Bronchial epithelial cell (primary cell): ENCODE data around the gene MSANTD3. TPM values are rescaled to one million over a fixed set of nuclear protein-coding genes. Genes with fewer than 3 reads are reported as not detected.

Experiments used
- DNase-seq: peaks from one replicate; pipeline ENCODE4 v3.0.0-alpha.2; 2010; ENCODE audit warnings: low read depth
- FAIRE-seq: peaks from 2 replicates; lab custom pipeline; 2011; peaks lifted over from hg19 to GRCh38; lab: Jason Lieb, UNC
- H3K27me3 ChIP-seq: 2 replicates; pipeline ENCODE4 v1.5.1; 2011; ENCODE audit warnings: low read length; ENCODE audit not compliant: control insufficient read depth, insufficient read depth
- H3K36me3 ChIP-seq: 2 replicates; pipeline ENCODE4 v1.5.1; 2011; ENCODE audit warnings: low read length; ENCODE audit not compliant: control insufficient read depth, insufficient read depth
- H3K4me3 ChIP-seq: 2 replicates; pipeline ENCODE4 v1.5.1; 2011; ENCODE audit warnings: mild to moderate bottlenecking, low read depth, low read length, control low read depth
- total RNA-seq: library from RNA; depleted of rRNA; stranded (reverse); fragments of >200 nt; gene quantifications from 2 replicates; pipeline ENCODE4 v1.2.1, GENCODE V29; 2014
- TF ChIP-seq, protein P1 (sequence below): IDR thresholded peaks from 2 replicates; pipeline ENCODE4 v1.5.1; 2011; ENCODE audit warnings: mild to moderate bottlenecking, moderate library complexity, low read length, control low read depth, inconsistent platforms; ENCODE audit not compliant: insufficient read depth, severe bottlenecking

Gene MSANTD3
- total RNA-seq, 1 donor from 2014 or later: 37.1 TPM

GRCh38 chr9:100465761-100466160, 38.8 kb downstream of the MSANTD3 start:
- Histone ChIP-seq H3K27me3 (no peaks in the 10 kb centered on the region), H3K4me3 (no peak overlapping the region), H3K36me3 (no peaks in the 10 kb centered on the region)
- TF ChIP-seq, protein P1, sequence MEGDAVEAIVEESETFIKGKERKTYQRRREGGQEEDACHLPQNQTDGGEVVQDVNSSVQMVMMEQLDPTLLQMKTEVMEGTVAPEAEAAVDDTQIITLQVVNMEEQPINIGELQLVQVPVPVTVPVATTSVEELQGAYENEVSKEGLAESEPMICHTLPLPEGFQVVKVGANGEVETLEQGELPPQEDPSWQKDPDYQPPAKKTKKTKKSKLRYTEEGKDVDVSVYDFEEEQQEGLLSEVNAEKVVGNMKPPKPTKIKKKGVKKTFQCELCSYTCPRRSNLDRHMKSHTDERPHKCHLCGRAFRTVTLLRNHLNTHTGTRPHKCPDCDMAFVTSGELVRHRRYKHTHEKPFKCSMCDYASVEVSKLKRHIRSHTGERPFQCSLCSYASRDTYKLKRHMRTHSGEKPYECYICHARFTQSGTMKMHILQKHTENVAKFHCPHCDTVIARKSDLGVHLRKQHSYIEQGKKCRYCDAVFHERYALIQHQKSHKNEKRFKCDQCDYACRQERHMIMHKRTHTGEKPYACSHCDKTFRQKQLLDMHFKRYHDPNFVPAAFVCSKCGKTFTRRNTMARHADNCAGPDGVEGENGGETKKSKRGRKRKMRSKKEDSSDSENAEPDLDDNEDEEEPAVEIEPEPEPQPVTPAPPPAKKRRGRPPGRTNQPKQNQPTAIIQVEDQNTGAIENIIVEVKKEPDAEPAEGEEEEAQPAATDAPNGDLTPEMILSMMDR: no peak
- DNase-seq: no peak
- FAIRE-seq: no peak

- TF ChIP-seq, protein P1: no peak
- DNase-seq (no peak), FAIRE-seq (peak; percentile 23)
- Histone ChIP-seq H3K27me3 (no peaks in the 10 kb centered on the region), H3K4me3 (no peak overlapping the region), H3K36me3 (no peaks in the 10 kb centered on the region)
These were observed 39.4 kb downstream of the MSANTD3 start for GRCh38 chr9:100466171-100466828.

DNA sequence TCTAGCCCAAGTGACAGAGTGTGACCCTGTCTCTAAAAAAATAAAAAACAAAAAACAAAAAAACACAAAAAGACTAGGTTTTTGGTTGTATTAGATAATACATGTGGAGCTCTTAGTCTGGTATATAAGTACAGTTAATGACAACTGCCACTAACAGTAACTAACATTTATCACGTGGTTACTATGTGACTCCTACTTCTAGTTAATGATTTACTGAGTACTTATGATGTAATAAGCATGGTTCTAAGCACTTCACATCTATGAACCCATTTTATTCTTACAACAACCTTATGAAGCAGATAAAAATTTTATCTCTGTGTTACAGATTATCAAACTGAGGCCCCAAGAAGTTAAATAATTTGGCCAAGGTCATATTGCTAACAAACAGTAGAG, 39.9 kb downstream of the MSANTD3 start:
- H3K36me3 ChIP-seq: no peaks in the 10 kb centered on the region
- no peak overlapping the region for H3K4me3 ChIP-seq
- H3K27me3 ChIP-seq: no peaks in the 10 kb centered on the region
- FAIRE-seq: no peak
- TF ChIP-seq, protein P1: no peak
- no peak for DNase-seq

- FAIRE-seq (no peak), DNase-seq (no peak)
- TF ChIP-seq, protein P1: no peak
- H3K4me3 ChIP-seq: no peak overlapping the region
- H3K27me3 ChIP-seq: no peaks in the 10 kb centered on the region
- H3K36me3 ChIP-seq: no peaks in the 10 kb centered on the region
These were observed 41.1 kb downstream of the MSANTD3 start for GRCh38 chr9:100468041-100468440.

DNA sequence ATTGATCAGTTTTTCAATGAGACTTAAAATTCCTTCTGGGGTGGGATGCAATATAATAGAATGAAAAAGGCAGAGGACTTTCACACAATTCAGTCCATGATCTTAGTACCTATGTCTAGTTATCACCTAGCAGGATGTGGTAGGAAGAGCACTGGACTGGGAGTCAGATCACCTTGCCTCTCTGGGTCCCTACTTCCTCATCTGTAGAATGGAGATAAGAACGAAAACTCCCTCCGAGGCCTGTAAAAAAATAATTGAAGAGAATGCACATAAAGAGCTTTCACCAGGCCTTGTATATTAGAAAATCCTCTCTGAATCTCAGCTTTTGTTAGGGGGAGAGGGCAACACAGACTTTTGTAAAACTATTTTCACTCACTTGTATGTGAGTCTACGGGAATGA, 45.3 kb downstream of the MSANTD3 start:
- TF ChIP-seq, protein P1: no peak
- no peaks in the 10 kb centered on the region for H3K36me3 ChIP-seq
- FAIRE-seq: no peak
- no peak overlapping the region for H3K4me3 ChIP-seq
- DNase-seq: no peak
- no peaks in the 10 kb centered on the region for H3K27me3 ChIP-seq

GRCh38 chr9:100472788-100473275, 45.9 kb downstream of the MSANTD3 start, which contains the start of gene TMEFF1:
TSS of gene TMEFF1 (plus strand) at chr9:100473149. CDS start at chr9:100473545, 396 bp downstream.
- no peaks in the 10 kb centered on the region for H3K36me3 ChIP-seq
- TF ChIP-seq, protein P1: no peak
- no peaks in the 10 kb centered on the region for H3K27me3 ChIP-seq
- H3K4me3 ChIP-seq: peak within 1 kb of the TSS; percentile 49
- FAIRE-seq (no peak), DNase-seq (no peak)
